Raji (cell line): ENCODE measurements around the gene TCF23.
A peak's percentile ranks its signal among the peaks of the same experiment; 100 is the strongest.

Source experiments
- POLR2A ChIP-seq: IDR thresholded peaks from 2 replicates; pipeline ENCODE4 v1.6.1; 2011; ENCODE audit warnings: low read depth, low read length, control low read depth; ENCODE audit not compliant: insufficient read depth

Gene TCF23

GRCh38 chr2:27127883-27128667 is 20.7 kb upstream of the TCF23 start:
- no peak for TF ChIP-seq POLR2A

DNA sequence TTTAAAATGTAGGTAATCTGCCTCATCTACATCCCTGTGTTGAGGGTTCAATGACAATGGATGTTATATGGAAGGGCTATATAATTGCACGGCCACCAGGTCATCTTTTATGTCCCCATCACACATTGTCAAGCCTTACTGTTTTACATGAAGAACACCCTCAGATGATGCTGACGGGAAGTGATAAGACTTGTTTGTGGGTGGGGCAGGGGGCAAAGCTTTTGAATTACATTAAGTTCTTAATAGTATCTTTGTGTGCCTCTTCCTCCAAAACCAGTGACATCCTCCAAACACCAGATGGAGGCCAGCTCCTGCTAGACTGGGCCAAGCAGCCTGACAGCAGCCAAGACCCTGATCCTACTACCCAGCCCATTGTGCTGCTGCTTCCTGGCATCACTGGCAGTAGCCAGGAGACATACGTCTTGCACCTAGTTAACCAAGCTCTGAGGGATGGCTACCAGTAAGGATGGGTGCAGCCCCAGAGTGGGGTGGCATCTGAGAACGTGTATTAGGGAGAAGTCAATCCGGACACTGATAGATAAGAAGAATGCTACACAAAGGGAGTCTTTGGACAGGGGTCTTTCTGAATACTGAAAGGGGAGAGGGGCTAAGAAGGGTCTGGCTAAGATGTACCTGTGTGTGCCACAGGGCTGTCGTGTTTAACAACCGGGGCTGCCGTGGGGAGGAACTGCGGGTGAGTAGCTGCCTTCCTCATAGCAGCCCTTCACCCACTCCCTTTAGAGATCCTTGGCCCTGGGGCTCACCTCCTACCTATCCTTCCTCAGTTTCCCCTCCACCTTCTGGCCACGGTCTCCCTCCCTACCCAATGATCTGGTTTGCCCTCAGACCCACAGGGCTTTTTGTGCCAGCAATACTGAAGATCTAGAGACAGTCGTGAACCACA is 19.9 kb upstream of the TCF23 start:
- TF ChIP-seq POLR2A = no peak; the same call in 1 of the 2 replicates

- no peak for TF ChIP-seq POLR2A
Measured at GRCh38 chr2:27130396-27130795, 18.4 kb upstream of the TCF23 start.

DNA sequence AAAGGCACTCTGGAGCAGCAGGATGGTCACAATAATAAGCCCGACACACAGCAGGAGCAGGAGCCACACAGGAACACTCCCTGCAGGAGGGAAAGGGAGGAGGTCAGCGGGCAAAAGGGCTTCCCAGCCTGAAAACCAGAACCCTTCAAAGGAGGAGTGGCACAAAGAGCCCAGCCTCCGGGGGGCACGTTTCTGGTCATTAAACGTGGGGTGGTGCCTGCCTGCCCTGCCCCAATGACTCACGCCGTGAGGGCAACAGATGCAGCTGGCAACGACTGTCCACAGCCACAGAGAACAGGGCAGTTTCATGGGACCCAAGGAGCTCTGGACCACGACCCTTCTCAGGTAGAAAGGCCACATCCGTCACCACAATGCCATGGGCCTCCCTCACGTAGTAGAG is 17.4 kb upstream of the TCF23 start:
- no peak for TF ChIP-seq POLR2A

- no peak for TF ChIP-seq POLR2A
Measured at GRCh38 chr2:27133195-27133875, 15.5 kb upstream of the TCF23 start.

DNA sequence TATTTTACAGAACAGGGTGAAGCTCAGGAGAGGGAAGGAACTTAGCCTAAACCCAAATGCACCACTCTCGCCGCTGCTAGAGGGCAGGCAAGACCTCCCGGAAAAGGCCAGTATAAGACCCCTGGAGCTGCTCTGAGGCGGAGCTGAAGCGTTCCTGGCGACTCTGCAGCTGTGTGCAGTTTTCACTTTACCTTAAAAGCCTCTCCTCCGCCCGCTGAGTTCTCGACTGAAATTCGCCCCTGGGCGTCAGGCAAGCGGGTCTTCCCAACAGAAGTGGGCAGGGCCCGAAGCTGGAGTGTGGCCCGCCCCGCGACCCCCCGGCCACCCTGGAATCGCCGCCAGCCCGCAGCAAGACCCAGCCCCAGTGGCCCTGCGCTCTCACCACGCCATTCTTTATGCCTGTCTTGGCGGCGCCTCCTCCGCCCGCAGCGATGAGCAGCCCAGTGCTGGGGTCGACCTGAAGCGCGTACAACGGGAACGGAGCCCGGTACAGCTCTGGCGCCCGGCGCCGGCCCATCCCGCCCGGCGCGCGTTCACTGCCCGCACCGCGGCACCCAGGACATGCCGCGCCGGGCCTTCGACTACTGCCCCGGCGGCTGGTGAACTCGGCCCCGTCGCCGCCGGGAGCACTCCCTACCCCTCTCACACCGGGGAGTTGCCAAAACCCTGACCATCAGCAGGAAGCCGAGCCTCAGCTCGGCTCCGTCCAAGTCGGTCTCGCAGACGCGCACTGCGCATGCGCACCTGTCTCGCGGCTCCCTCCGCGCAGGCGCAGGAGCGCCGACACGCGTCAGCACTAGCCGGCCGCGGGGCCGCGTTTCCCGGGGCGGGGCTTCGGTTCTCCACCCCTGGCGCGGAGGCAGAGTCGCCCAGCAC is 14.7 kb upstream of the TCF23 start, which contains the start of gene PREB:
Gene PREB, minus strand, starts transcription at position 732 of the 876 bp plus-strand sequence. Its CDS starts 215 bp downstream, at position 517.
- TF ChIP-seq POLR2A = peak; percentile 92

- no peak for TF ChIP-seq POLR2A
Measured at GRCh38 chr2:27134781-27135477, 13.9 kb upstream of the TCF23 start.

GRCh38 chr2:27135478-27135955 is 13.3 kb upstream of the TCF23 start:
- no peak for TF ChIP-seq POLR2A

DNA sequence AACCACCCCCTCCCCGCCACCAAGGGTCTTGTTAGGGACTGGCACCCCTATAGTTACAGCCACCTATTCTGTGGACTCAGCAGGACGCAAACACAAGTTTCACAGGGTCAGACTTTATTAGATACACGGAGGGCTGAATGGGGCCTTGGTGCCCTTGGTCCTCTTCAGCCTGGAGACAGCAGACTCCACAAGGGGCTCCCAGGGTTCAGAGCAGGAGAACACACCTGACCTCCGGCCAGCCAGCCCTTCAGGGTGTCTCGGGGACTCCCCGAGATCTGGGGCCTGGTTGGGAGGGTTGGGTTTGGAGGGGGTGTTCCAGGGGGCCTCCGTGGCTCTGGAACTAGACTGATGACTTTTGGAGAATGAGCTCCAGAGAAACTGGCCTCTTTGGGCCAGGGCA is 12.1 kb upstream of the TCF23 start:
- TF ChIP-seq POLR2A = no peak

GRCh38 chr2:27137322-27137935 is 11.4 kb upstream of the TCF23 start:
- no peak for TF ChIP-seq POLR2A

GRCh38 chr2:27138111-27138510 is 10.7 kb upstream of the TCF23 start:
- TF ChIP-seq POLR2A = no peak

DNA sequence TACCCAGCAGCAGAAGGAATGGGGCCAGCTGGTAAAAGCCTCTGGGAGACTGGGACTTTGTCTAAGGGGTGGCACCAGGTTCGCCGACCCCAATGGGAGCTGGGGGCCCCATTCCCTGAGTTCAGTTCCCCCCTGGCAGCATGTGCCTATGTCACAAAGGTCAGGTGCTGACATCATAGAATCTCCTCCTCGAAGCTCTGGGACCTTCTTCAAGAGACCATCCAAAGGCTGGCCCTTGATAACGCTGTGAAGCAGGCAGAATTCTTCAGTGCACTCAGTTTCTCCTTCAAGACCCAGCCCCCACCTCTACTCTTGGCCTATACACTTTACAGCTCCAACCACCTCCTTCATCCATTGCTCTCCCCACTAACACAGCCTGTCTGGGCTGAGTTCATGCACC is 9.5 kb upstream of the TCF23 start, which contains the start of gene PRR30:
Gene PRR30, minus strand, starts transcription at position 101 of the 400 bp plus-strand sequence. CDS start 1,081 bp downstream, outside the sequence.
- no peak for TF ChIP-seq POLR2A

DNA sequence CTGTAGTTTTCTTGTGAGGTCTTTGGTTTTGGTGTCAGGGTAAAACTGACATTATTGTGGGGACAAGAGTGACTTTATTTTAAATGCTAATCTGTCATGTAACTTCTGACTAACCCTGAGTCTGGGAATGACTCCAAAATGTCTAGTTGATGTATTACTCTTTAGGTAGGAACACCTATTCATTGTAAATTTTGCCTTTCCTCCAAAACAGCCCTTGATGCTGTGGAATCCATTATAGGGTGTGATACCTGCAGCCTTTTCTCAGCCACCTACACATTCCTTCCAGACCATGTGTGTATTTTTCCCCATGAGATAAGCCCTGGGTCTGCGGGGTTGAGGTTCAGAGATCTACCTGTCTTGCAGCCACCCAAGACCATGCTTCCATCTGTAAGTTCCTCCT is 5.5 kb upstream of the TCF23 start:
- TF ChIP-seq POLR2A = no peak
